ENCODE data around the gene PDE8B.
"Not testable (repeated sequence)": the region's sequence is repeated elsewhere in the genome, so short reads cannot be mapped to it uniquely, and the experiment has no call there.

PDE8B gene

GRCh38 chr5:77449277-77449676 lies 238.8 kb downstream of the PDE8B start:
- DNase-seq (ENCODE audit: low spot score): no peak

- DNase-seq (ENCODE audit: low spot score): no peak
Observed at GRCh38 chr5:77449981-77450380, 239.5 kb downstream of the PDE8B start.

- no peak for DNase-seq (ENCODE audit: low spot score)
Observed at GRCh38 chr5:77452351-77452750, 241.9 kb downstream of the PDE8B start.

GRCh38 chr5:77454123-77454522 lies 243.6 kb downstream of the PDE8B start:
- DNase-seq (ENCODE audit: low spot score): no peak

GRCh38 chr5:77461287-77461686 lies 250.8 kb downstream of the PDE8B start:
- DNase-seq (ENCODE audit: low spot score): no peak

- DNase-seq (ENCODE audit: low spot score): no peak
Observed at GRCh38 chr5:77463905-77464304, 253.4 kb downstream of the PDE8B start.

GRCh38 chr5:77468875-77469274 lies 258.4 kb downstream of the PDE8B start:
- not testable (repeated sequence) for DNase-seq (ENCODE audit: low spot score)

- DNase-seq (ENCODE audit: low spot score): not testable (repeated sequence)
Observed at GRCh38 chr5:77475041-77475440, 264.6 kb downstream of the PDE8B start.

All from hematopoietic multipotent progenitor cell treated with erythropoietin and hydrocortisone succinate and interleukin-3 and kit ligand, for 17 days (in vitro differentiated cells).